Measurements from ENCODE around the gene NHEJ1.

DNA sequence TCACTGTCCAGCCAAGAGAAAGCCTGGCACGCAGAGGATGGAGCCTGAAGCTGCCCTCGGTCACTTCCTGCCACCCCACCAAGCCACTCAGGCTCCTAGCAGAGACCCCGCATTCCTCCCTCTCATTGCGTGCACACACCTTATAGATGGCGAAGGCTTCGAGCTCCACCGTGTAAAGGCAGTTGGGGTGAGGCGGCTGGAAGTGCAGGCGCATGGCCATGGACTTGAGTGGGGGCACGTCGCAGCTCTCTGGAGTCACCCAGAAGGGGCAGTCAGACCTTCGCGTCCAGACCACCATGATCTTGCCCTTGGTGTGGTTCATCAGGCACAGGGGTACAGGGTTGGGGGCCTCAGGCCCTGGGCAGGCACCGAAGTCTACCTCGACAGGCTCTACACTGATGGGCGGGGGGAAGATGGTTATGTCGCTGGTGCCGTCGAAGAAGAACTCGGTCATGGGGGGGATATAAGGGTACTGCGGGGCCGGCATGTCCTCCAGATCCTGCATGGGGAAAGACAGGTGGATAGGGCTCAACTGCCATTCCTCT is 133.0 kb downstream of the NHEJ1 start:
- TF ChIP-seq POLR2AphosphoS5 (IDR thresholded peaks at IDR 0.05; ENCODE audit: low read depth, low read length) (no peak), RAD21 (IDR thresholded peaks at IDR 0.05; ENCODE audit: low read depth) (no peak), ZNF274 (IDR thresholded peaks at IDR 0.05; ENCODE audit: low read depth, low read length) (no peak), SP1 (IDR thresholded peaks at IDR 0.05; ENCODE audit: low read depth) (no peak), EZH2 (IDR thresholded peaks at IDR 0.05) (no peak), EGR1 (IDR thresholded peaks at IDR 0.05; ENCODE audit: low read depth) (no peak), POLR2A (IDR thresholded peaks at IDR 0.05; ENCODE audit: borderline replicate concordance, extremely low read depth, insufficient read depth, insufficient read length) (no peak)
- TF ChIP-seq, protein P1, sequence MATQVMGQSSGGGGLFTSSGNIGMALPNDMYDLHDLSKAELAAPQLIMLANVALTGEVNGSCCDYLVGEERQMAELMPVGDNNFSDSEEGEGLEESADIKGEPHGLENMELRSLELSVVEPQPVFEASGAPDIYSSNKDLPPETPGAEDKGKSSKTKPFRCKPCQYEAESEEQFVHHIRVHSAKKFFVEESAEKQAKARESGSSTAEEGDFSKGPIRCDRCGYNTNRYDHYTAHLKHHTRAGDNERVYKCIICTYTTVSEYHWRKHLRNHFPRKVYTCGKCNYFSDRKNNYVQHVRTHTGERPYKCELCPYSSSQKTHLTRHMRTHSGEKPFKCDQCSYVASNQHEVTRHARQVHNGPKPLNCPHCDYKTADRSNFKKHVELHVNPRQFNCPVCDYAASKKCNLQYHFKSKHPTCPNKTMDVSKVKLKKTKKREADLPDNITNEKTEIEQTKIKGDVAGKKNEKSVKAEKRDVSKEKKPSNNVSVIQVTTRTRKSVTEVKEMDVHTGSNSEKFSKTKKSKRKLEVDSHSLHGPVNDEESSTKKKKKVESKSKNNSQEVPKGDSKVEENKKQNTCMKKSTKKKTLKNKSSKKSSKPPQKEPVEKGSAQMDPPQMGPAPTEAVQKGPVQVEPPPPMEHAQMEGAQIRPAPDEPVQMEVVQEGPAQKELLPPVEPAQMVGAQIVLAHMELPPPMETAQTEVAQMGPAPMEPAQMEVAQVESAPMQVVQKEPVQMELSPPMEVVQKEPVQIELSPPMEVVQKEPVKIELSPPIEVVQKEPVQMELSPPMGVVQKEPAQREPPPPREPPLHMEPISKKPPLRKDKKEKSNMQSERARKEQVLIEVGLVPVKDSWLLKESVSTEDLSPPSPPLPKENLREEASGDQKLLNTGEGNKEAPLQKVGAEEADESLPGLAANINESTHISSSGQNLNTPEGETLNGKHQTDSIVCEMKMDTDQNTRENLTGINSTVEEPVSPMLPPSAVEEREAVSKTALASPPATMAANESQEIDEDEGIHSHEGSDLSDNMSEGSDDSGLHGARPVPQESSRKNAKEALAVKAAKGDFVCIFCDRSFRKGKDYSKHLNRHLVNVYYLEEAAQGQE (IDR thresholded peaks at IDR 0.05; ENCODE audit: low read depth), result no peak
- TF ChIP-seq, protein P2, sequence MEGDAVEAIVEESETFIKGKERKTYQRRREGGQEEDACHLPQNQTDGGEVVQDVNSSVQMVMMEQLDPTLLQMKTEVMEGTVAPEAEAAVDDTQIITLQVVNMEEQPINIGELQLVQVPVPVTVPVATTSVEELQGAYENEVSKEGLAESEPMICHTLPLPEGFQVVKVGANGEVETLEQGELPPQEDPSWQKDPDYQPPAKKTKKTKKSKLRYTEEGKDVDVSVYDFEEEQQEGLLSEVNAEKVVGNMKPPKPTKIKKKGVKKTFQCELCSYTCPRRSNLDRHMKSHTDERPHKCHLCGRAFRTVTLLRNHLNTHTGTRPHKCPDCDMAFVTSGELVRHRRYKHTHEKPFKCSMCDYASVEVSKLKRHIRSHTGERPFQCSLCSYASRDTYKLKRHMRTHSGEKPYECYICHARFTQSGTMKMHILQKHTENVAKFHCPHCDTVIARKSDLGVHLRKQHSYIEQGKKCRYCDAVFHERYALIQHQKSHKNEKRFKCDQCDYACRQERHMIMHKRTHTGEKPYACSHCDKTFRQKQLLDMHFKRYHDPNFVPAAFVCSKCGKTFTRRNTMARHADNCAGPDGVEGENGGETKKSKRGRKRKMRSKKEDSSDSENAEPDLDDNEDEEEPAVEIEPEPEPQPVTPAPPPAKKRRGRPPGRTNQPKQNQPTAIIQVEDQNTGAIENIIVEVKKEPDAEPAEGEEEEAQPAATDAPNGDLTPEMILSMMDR (IDR thresholded peaks at IDR 0.05 in 2 of 3, conservative IDR thresholded peaks at IDR 0.05 in 1 of 3; ENCODE audit: borderline replicate concordance in 1 of 3, insufficient read depth in 1 of 3, low read depth in 2 of 3, low read length in 2 of 3), result no peak
- TF ChIP-seq, protein P3, sequence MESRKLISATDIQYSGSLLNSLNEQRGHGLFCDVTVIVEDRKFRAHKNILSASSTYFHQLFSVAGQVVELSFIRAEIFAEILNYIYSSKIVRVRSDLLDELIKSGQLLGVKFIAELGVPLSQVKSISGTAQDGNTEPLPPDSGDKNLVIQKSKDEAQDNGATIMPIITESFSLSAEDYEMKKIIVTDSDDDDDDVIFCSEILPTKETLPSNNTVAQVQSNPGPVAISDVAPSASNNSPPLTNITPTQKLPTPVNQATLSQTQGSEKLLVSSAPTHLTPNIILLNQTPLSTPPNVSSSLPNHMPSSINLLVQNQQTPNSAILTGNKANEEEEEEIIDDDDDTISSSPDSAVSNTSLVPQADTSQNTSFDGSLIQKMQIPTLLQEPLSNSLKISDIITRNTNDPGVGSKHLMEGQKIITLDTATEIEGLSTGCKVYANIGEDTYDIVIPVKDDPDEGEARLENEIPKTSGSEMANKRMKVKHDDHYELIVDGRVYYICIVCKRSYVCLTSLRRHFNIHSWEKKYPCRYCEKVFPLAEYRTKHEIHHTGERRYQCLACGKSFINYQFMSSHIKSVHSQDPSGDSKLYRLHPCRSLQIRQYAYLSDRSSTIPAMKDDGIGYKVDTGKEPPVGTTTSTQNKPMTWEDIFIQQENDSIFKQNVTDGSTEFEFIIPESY (IDR thresholded peaks at IDR 0.05; ENCODE audit: extremely low read depth, insufficient replicate concordance, low read length), result no peak

All from HCT116 (cell line).